ENCODE measurements around the gene STXBP4. TPM values are rescaled to one million over a fixed set of nuclear protein-coding genes. Genes with fewer than 3 reads are reported as not detected.

Gene STXBP4
- total RNA-seq, 4 donors from 2014 or later, result 2.8 to 10.3 (median 5.6) TPM

DNA sequence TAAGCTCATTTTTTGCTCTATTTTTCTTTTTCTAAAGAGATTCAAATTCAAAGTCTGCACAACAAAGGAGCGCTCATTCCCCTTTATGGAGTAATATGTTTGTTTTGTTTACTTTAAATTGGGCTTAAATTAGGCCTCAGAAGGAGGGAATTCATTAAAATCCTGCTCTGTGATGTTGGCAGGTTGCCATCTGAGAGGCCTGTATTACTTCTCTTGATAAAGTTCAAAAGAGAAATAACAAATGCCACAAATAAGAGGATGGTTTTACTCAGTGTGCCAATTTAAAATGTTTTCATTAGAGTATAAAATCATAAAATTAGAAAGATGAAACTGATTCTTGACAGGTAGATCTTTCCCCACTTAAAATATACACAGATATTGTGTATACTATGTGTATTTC is 241.7 kb downstream of the STXBP4 start:
- TF ChIP-seq CTCF (IDR thresholded peaks at IDR 0.05), result no peak
- no peak for TF ChIP-seq POLR2A (IDR thresholded peaks at IDR 0.05)
- intact Hi-C loops (cut with DNase I; ENCODE audit: low total_unique reads), result no loop called here
- no peak for DNase-seq (ENCODE audit: low spot score in 2 of 2)
- H3K4me3 ChIP-seq (ENCODE audit: low read depth, poor library complexity, severe bottlenecking), result no peak overlapping the region
- WGBS, 2 donors, result 80 to 82% methylated on average over 1 of the region's 1 CpG

- no peak for TF ChIP-seq CTCF (IDR thresholded peaks at IDR 0.05)
- TF ChIP-seq POLR2A (IDR thresholded peaks at IDR 0.05), result no peak
- intact Hi-C loops (cut with DNase I; ENCODE audit: low total_unique reads), result no loop called here
- WGBS, 2 donors, result 87% methylated on average over 5 of the region's 5 CpGs
Measured at GRCh38 chr17:55212880-55213279, 244.3 kb downstream of the STXBP4 start.

DNA sequence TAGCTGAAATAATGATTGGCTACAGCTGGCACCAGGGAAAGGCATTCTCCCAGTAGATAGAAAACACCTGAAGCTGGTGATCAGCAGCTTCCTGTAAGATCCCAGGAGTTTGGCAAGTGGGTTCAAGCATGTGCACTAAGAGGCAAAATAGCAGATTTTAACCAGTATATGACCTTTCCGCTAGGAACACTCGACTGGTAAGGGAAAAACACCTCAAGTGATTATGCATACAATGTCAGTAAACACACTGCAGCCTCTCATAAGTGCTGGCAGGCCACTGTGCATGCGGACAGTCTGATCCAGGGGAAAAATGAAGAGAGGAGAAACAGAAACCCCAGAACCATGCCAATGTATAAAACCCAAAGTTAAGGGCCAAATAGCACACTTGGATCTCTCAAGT is 247.1 kb downstream of the STXBP4 start:
- no peak for DNase-seq (ENCODE audit: low spot score in 2 of 2)
- intact Hi-C loops (cut with DNase I; ENCODE audit: low total_unique reads), result no loop called here
- H3K4me3 ChIP-seq (ENCODE audit: low read depth, poor library complexity, severe bottlenecking), result no peak overlapping the region
- TF ChIP-seq CTCF (IDR thresholded peaks at IDR 0.05), result no peak
- TF ChIP-seq POLR2A (IDR thresholded peaks at IDR 0.05), result no peak
- WGBS, 2 donors, result 94 to 95% methylated on average over 3 of the region's 3 CpGs

More at GRCh38 chr17:55212880-55213279, 244.3 kb downstream of the STXBP4 start:
- DNase-seq (ENCODE audit: low spot score in 2 of 2), result no peak
- no peak overlapping the region for H3K4me3 ChIP-seq (ENCODE audit: low read depth, poor library complexity, severe bottlenecking)

GRCh38 chr17:55216888-55217287 is 248.3 kb downstream of the STXBP4 start:
- WGBS, 2 donors, result 37 to 52% methylated on average over 3 of the region's 3 CpGs
- intact Hi-C loops (cut with DNase I; ENCODE audit: low total_unique reads), result no loop called here

DNA sequence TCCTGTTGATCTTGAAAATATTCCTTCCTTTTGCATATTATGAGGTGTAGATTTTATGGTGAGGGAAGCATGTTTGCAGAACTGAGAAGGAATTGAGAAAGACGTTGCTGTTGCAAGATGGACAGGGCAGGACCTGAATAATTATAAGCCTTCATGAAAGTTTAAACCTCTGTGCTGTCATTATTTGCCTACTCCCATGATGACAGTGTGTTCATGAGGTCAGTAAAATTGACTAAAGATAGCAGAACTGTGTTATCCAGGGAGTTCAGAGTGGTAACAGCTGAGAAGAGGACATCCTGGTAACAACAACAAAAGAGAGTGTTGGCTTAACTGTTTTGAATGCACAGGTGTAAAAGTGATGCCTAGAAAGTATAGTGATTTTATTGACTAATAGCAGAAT is 250.9 kb downstream of the STXBP4 start:
- 66 to 76% methylated on average over 1 of the region's 1 CpG for WGBS, 2 donors
- TF ChIP-seq POLR2A (IDR thresholded peaks at IDR 0.05) (no peak), CTCF (IDR thresholded peaks at IDR 0.05) (no peak)
- no peak for DNase-seq (ENCODE audit: low spot score in 2 of 2)
- no peak overlapping the region for H3K4me3 ChIP-seq (ENCODE audit: low read depth, poor library complexity, severe bottlenecking)
- intact Hi-C loops (cut with DNase I; ENCODE audit: low total_unique reads), result no loop called here

More at GRCh38 chr17:55216888-55217287, 248.3 kb downstream of the STXBP4 start:
- no peak overlapping the region for H3K4me3 ChIP-seq (ENCODE audit: low read depth, poor library complexity, severe bottlenecking)
- no peak for TF ChIP-seq POLR2A (IDR thresholded peaks at IDR 0.05)
- no peak for TF ChIP-seq CTCF (IDR thresholded peaks at IDR 0.05)
- no peak for DNase-seq (ENCODE audit: low spot score in 2 of 2)

GRCh38 chr17:55219934-55220333 is 251.4 kb downstream of the STXBP4 start:
- DNase-seq (ENCODE audit: low spot score in 2 of 2), result no peak
- intact Hi-C loops (cut with DNase I; ENCODE audit: low total_unique reads), result no loop called here
- no peak overlapping the region for H3K4me3 ChIP-seq (ENCODE audit: low read depth, poor library complexity, severe bottlenecking)
- TF ChIP-seq CTCF (IDR thresholded peaks at IDR 0.05), result no peak
- WGBS, 2 donors, result 46 to 59% methylated on average over 3 of the region's 3 CpGs

All from lower leg skin (tissue), 4 donors.